Hepatocyte (in vitro differentiated cells): ENCODE results near the gene ARID1A.

Experiments
- CTCF ChIP-seq: fragments of 200-600 bp; sonication (generic); IDR thresholded peaks from 2 replicates; pipeline ENCODE4 v1.5.1; 2016; ENCODE audit warnings: antibody characterized with exemption, mild to moderate bottlenecking; ENCODE audit not compliant: poor library complexity
- EZH2 ChIP-seq: fragments of 200-600 bp; sonication (generic); IDR thresholded peaks from 2 replicates; pipeline ENCODE4 v1.6.1; 2016; ENCODE audit warnings: antibody characterized with exemption, mild to moderate bottlenecking, borderline replicate concordance

GRCh38 chr1:26767714-26768113 is 71.9 kb downstream of the ARID1A start:
- TF ChIP-seq EZH2 (no peak), CTCF (no peak)
